A549 (cell line): ENCODE results near the gene LBP. TPM values are rescaled to one million over a fixed set of nuclear protein-coding genes. Genes with fewer than 3 reads are reported as not detected.
"Not testable (repeated sequence)": the region's sequence is repeated elsewhere in the genome, so short reads cannot be mapped to it uniquely, and the experiment has no call there.

Experiments used
- ATAC-seq, 2 experiments: fragments of 200-7000 bp in 1 of 2; fragments of >200 bp in 1 of 2; cut with Nextera tagmentation in 1 of 2; cut with Tn5 transposase in 1 of 2; 3 replicates each; pipeline versions ENCODE4 v1.8.0 to v1.9.1; 2018 to 2020; ENCODE audit warnings: mild to moderate bottlenecking in 1 of 2, moderate library complexity in 1 of 2
- CTCF ChIA-PET: fragments of 300-600 bp; sonication (Branson Sonifier 250); formaldehyde crosslinking; extraction: SDS; loops from one replicate; lab custom pipeline; 2021; ENCODE audit warnings: antibody characterized with exemption, inconsistent platforms; lab: Yijun Ruan, JAX
- POLR2A ChIA-PET: fragments of 350-600 bp; formaldehyde crosslinking; extraction: SDS; loops from one replicate; lab custom pipeline; 2021; ENCODE audit warnings: antibody characterized with exemption, inconsistent platforms; lab: Yijun Ruan, JAX
- DNase-seq, 2 experiments: peaks; one replicate each; pipeline versions ENCODE4 v3.0.0 to v3.0.0-alpha.2; 2011 to 2016; ENCODE audit warnings: low read depth in 1 of 2, low spot score in 1 of 2
- FAIRE-seq: peaks from 2 replicates; lab custom pipeline; 2011; peaks lifted over from hg19 to GRCh38; lab: Jason Lieb, UNC
- H3K27ac ChIP-seq, 2 experiments: fragments of >200 bp; sonication (Bioruptor Twin); formaldehyde crosslinking; 3 replicates each; pipeline ENCODE4 v1.5.1; 2016 to 2017
- H3K4me1 ChIP-seq: fragments of >200 bp; sonication (Bioruptor Twin); formaldehyde crosslinking; 3 replicates; pipeline ENCODE4 v1.6.1; 2016
- H3K4me2 ChIP-seq: fragments of >200 bp; sonication (Bioruptor Twin); formaldehyde crosslinking; 3 replicates; pipeline ENCODE4 v1.6.1; 2016
- H3K4me3 ChIP-seq: fragments of >200 bp; sonication (Bioruptor Twin); formaldehyde crosslinking; 3 replicates; pipeline ENCODE4 v1.5.1; 2016
- H3K9me3 ChIP-seq: fragments of >200 bp; sonication (Bioruptor Twin); formaldehyde crosslinking; 3 replicates; pipeline ENCODE4 v1.6.1; 2016
- CBX2 ChIP-seq: fragments of 200-600 bp; sonication (generic); IDR thresholded peaks from 2 replicates; pipeline ENCODE4 v1.6.1; 2016; ENCODE audit warnings: low read depth, mild to moderate bottlenecking, borderline replicate concordance
- CHD2 ChIP-seq: fragments of 150-350 bp; IDR thresholded peaks from 2 replicates; pipeline ENCODE4 v1.6.1; 2014; ENCODE audit warnings: low read length; ENCODE audit not compliant: partially characterized antibody
- FOSB ChIP-seq: fragments of 250-450 bp; sonication (Bioruptor Pico); IDR thresholded peaks from 2 replicates; pipeline ENCODE4 v1.5.0; 2020; ENCODE audit warnings: mild to moderate bottlenecking, moderate library complexity
- FOXS1 ChIP-seq: fragments of 250-450 bp; sonication (Bioruptor Pico); IDR thresholded peaks from 2 replicates; pipeline ENCODE4 v1.5.0; 2020; ENCODE audit warnings: mild to moderate bottlenecking, moderate library complexity
- HMGXB4 ChIP-seq: fragments of 250-450 bp; sonication (Bioruptor Pico); IDR thresholded peaks from 2 replicates; pipeline ENCODE4 v1.5.0; 2021; ENCODE audit warnings: mild to moderate bottlenecking, moderate library complexity, borderline replicate concordance
- HOXB13 ChIP-seq: fragments of 250-450 bp; sonication (Bioruptor Pico); IDR thresholded peaks from 2 replicates; pipeline ENCODE4 v1.5.0; 2020; ENCODE audit warnings: low read depth, mild to moderate bottlenecking, moderate library complexity
- JUNB ChIP-seq: fragments of >200 bp; sonication (Bioruptor Twin); formaldehyde crosslinking; IDR thresholded peaks from 2 replicates; pipeline ENCODE4 v1.6.1; 2016
- KDM1A ChIP-seq: fragments of 200-600 bp; sonication (generic); IDR thresholded peaks from 2 replicates; pipeline ENCODE4 v1.6.1; 2016; ENCODE audit warnings: low read depth, mild to moderate bottlenecking
- KDM5A ChIP-seq: fragments of 200-600 bp; sonication (generic); IDR thresholded peaks from 2 replicates; pipeline ENCODE4 v1.6.1; 2016; ENCODE audit warnings: antibody characterized with exemption, mild to moderate bottlenecking
- MAFK ChIP-seq: fragments of 450-650 bp; IDR thresholded peaks from 2 replicates; pipeline ENCODE4 v1.6.1; 2014; ENCODE audit not compliant: partially characterized antibody
- MAZ ChIP-seq: fragments of 150-350 bp; IDR thresholded peaks from 2 replicates; pipeline ENCODE4 v1.6.1; 2014; ENCODE audit warnings: antibody characterized with exemption, low read depth, low read length, borderline replicate concordance
- NFE2L2 ChIP-seq: fragments of 150-350 bp; conservative IDR thresholded peaks from 2 replicates; pipeline ENCODE4 v1.6.1; 2014; ENCODE audit warnings: low read length
- NPAS2 ChIP-seq: fragments of 250-450 bp; sonication (Bioruptor Pico); IDR thresholded peaks from 2 replicates; pipeline ENCODE4 v1.8.0; 2022; ENCODE audit warnings: mild to moderate bottlenecking, moderate library complexity, borderline replicate concordance
- POLR2AphosphoS2 ChIP-seq: conservative IDR thresholded peaks from 2 replicates; pipeline ENCODE4 v1.6.1; 2012; ENCODE audit warnings: low read length, improper control_type of control experiment, inconsistent platforms
- SMC3 ChIP-seq: fragments of >200 bp; sonication (Bioruptor Twin); formaldehyde crosslinking; IDR thresholded peaks from 3 replicates; pipeline ENCODE4 v1.6.1; 2018; ENCODE audit warnings: inconsistent platforms
- WGBS: methylation state at CpG from one replicate; pipeline ENCODE4 v1.1.6; 2017; ENCODE audit errors: missing lambda C conversion rate; 5-methylcytosine and 5-hydroxymethylcytosine counted together
- polyA plus RNA-seq, 4 experiments: library from polyadenylated mRNA; depleted of rRNA in 3 of 4; stranded (reverse); fragments of >200 nt; fragmentation: RNase III in 1 of 4; extraction: RNeasy Plus Mini Kit Qiagen cat#74134 plus additional on column Dnase treatment in 1 of 4; gene quantifications; 2 replicates in 3 of 4; 3 replicates in 1 of 4; pipeline ENCODE4 v1.2.3, GENCODE V29; 2011 to 2017
- TF ChIP-seq, protein P1 (sequence below): IDR thresholded peaks from 2 replicates; pipeline ENCODE4 v1.6.1; 2012; ENCODE audit warnings: low read depth, borderline replicate concordance

The LBP gene
- polyA plus RNA-seq, 2 of the 4 experiments (the other 2 are of a cell fraction), result 1.3 to 2.2 TPM

GRCh38 chr20:38405132-38405531 lies 58.9 kb downstream of the LBP start (continued):
- TF ChIP-seq HMGXB4 (CRISPR knock-in tag) (no peak), HOXB13 (CRISPR knock-in tag) (no peak), MAZ (no peak), SMC3 (no peak)
- TF ChIP-seq, all 56 proteins: peak for 0

DNA sequence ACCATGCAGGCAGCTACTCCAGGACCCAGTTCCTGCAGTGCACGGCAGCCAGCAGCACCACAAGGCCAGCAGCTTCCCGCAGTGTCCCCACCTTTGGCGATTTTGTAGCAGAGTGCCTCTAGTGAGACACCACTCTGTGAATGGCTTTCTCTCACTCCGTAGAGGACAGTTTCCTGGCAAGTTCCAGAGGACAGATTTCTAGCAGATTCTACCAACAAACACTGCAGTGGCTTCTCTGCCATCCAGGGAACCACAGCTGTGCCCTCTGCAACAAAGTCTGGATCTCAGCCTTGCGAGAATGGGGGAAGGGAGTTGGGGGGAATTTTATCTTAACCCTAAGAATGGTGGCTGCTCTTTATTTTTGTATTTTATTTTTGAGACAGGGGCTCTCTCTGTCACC lies 60.2 kb downstream of the LBP start:
- WGBS, result 94% methylated on average over 5 of the region's 5 CpGs
- CTCF ChIA-PET, result interaction anchor here (1.1 to 1.8 kb wide), 5 partner anchors 65 to 842 kb away, joined by 3 to 10 read pairs (median 5); no protein-coding TSS in a partner anchor
- ATAC-seq, result no peak
- Histone ChIP-seq H3K4me3 (no peak overlapping the region), H3K4me2 (no peak overlapping the region), H3K9me3 (0 out of 3 replicates have a peak, but pooled peaks cover 3% of the 10 kb centered on the region), H3K27ac (no peak overlapping the region), H3K4me1 (peaks cover 5% of the 10 kb centered on the region; the same call in 2 of the 3 replicates)
- no peak for TF ChIP-seq JUNB
- no peak for TF ChIP-seq POLR2AphosphoS2
- TF ChIP-seq CBX2, result no peak
- no peak for TF ChIP-seq FOSB
- TF ChIP-seq MAFK, result no peak
- no peak for TF ChIP-seq NFE2L2
- POLR2A ChIA-PET, result no interaction called here
- DNase-seq, result no peak
- FAIRE-seq, result no peak

DNA sequence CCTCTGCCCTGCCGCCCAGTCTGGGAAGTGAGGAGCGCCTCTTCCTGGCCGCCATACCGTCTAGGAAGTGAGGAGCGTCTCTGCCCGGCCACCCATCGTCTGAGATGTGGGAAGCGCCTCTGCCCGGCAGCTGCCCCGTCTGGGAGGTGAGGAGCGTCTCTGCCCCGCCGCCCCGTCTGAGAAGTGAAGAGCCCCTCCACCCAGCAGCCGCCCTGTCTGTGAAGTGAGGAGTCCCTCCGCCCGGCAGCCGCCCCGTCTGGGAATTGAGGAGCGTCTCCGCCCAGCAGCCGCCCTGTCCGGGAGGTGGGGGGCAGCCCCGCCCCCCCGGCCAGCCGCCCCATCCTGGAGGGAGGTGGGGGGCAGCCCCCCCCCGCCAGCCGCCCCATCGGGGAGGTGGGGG lies 61.0 kb downstream of the LBP start:
- Histone ChIP-seq H3K9me3 (0 out of 3 replicates have a peak, but pooled peaks cover 3% of the 10 kb centered on the region), H3K4me1 (peaks cover 5% of the 10 kb centered on the region; the same call in 2 of the 3 replicates), H3K4me2 (no peak overlapping the region), H3K27ac (0 out of 6 replicates have a peak overlapping the region, but pooled peaks of 1 of the 2 experiments have one; percentile 28), H3K4me3 (no peak overlapping the region)
- WGBS, result 90% methylated on average over 8 of the region's 29 CpGs
- CTCF ChIA-PET, result interaction anchor here (1.1 to 1.8 kb wide), 6 partner anchors 18 to 363 kb away, joined by 3 to 7 read pairs (median 4); no protein-coding TSS in a partner anchor
- TF ChIP-seq, protein P1, sequence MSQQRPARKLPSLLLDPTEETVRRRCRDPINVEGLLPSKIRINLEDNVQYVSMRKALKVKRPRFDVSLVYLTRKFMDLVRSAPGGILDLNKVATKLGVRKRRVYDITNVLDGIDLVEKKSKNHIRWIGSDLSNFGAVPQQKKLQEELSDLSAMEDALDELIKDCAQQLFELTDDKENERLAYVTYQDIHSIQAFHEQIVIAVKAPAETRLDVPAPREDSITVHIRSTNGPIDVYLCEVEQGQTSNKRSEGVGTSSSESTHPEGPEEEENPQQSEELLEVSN, result no peak
- TF ChIP-seq FOXS1 (no peak), CBX2 (no peak), KDM1A (no peak)
- no peak for ATAC-seq
- no peak for FAIRE-seq
- no peak for DNase-seq
- POLR2A ChIA-PET, result no interaction called here

- H3K4me3 ChIP-seq, ATAC-seq, H3K4me1 ChIP-seq, H3K4me2 ChIP-seq, H3K9me3 ChIP-seq, FAIRE-seq, DNase-seq: not testable (repeated sequence)
- CTCF ChIA-PET, result interaction anchor here (0.6 to 1.8 kb wide), 31 partner anchors 9 to 1610 kb away, joined by 3 to 24 read pairs (median 4); no protein-coding TSS in a partner anchor
- 79% methylated on average over 9 of the region's 9 CpGs for WGBS
- H3K27ac ChIP-seq, result 0 out of 6 replicates have a peak overlapping the region, but pooled peaks of 1 of the 2 experiments have one; percentile 28
- POLR2A ChIA-PET, result interaction anchor here (0.6 kb wide), 1 partner anchor 46 kb away, joined by 5 read pairs; no protein-coding TSS in a partner anchor
Observed at GRCh38 chr20:38407822-38408221, 61.5 kb downstream of the LBP start.

- no peak for TF ChIP-seq CHD2
- TF ChIP-seq NPAS2 (CRISPR knock-in tag), result no peak
- no peak for TF ChIP-seq KDM5A
- POLR2A ChIA-PET, result no interaction called here
- DNase-seq (no peak), ATAC-seq (no peak), FAIRE-seq (no peak)
- Histone ChIP-seq H3K4me2 (no peak overlapping the region), H3K27ac (no peak overlapping the region), H3K4me1 (peaks cover 5% of the 10 kb centered on the region; the same call in 2 of the 3 replicates), H3K9me3 (no peaks in the 10 kb centered on the region), H3K4me3 (no peak overlapping the region)
- 91% methylated on average over 9 of the region's 9 CpGs for WGBS
- CTCF ChIA-PET, result interaction anchor here (1.0 to 1.1 kb wide), 2 partner anchors 10 to 122 kb away, joined by 3 read pairs; no protein-coding TSS in a partner anchor
Observed at GRCh38 chr20:38412877-38413577, 66.7 kb downstream of the LBP start.
